Pancreas (tissue), 10 donors: ENCODE data around the gene MT1G. TPM values are rescaled to one million over a fixed set of nuclear protein-coding genes. Genes with fewer than 3 reads are reported as not detected.

Experiments used
- ATAC-seq, 4 donors: fragments of 200-7000 bp; cut with Tn5 transposase; one replicate each; pipeline versions ENCODE4 v1.8.0 to v1.9.1; 2020; ENCODE audit warnings: mild to moderate bottlenecking in 4 of 4, moderate library complexity in 4 of 4
- DNase-seq, 6 donors: peaks; one replicate each; pipeline ENCODE4 v3.0.0-alpha.2; 2020
- FAIRE-seq: peaks from 2 replicates; lab custom pipeline; 2012; peaks lifted over from hg19 to GRCh38; lab: Jason Lieb, UNC
- H3K27ac ChIP-seq, 4 donors: fragments of 200-600 bp; sonication (generic); 1 replicate in 3 of 4; 2 replicates in 1 of 4; pipeline versions ENCODE4 v1.5.0 to v1.8.0; 2020
- H3K27me3 ChIP-seq, 4 donors: fragments of 200-600 bp; one replicate each; pipeline ENCODE4 v1.8.0; 2021
- H3K36me3 ChIP-seq, 3 donors: fragments of 200-600 bp; sonication (generic) in 1 of 3; one replicate each; pipeline versions ENCODE4 v1.5.0 to v1.8.0; 2020 to 2021
- H3K4me1 ChIP-seq, 3 donors: fragments of 200-600 bp; one replicate each; pipeline ENCODE4 v1.8.0; 2021
- H3K4me3 ChIP-seq, 4 donors: fragments of 200-600 bp; sonication (generic) in 2 of 4; one replicate each; pipeline versions ENCODE4 v1.5.0 to v1.8.0; 2020 to 2021
- H3K9me3 ChIP-seq, 4 donors: fragments of 200-600 bp; one replicate each; pipeline ENCODE4 v1.8.0; 2021
- CTCF ChIP-seq, 4 donors: fragments of 200-600 bp; sonication (generic) in 3 of 4; IDR thresholded peaks; one replicate each; pipeline versions ENCODE4 v1.5.0 to v1.8.0; 2021; ENCODE audit warnings: antibody characterized with exemption in 4 of 4
- WGBS, 2 donors: extraction: QIAGEN DNeasy Blood & Tissue Kit; methylation state at CpG; one replicate each; pipeline ENCODE4 v1.1.7; 2013; 5-methylcytosine and 5-hydroxymethylcytosine counted together
- intact Hi-C, 3 donors: fragments of 100-400 bp; cut with DNase I; formaldehyde crosslinking; loops; one replicate each; pipeline versions ENCODE4 v1.11.1 to v1.14.2; 2022
- polyA plus RNA-seq, 2 donors: library from polyadenylated mRNA; stranded (reverse); fragments of 200-250 nt; gene quantifications; one replicate each; pipeline ENCODE4 v1.2.3, GENCODE V29; 2013
- total RNA-seq, 6 donors: library from RNA; stranded (reverse); fragmentation: NEBNext Ultra II Directional in 4 of 6; extraction: Animal tissue kit (Norgen Biotek cat#: 25700) in 4 of 6; gene quantifications; one replicate each; pipeline versions ENCODE4 v1.2.1 to v1.2.4, GENCODE V29; 2021 to 2023
- donor health status: healthy with polysubstance abuse.
- donor health status: DM: no; HTN: no; CAD: no; lungs with moderate emphysema.
- donor health status: DM: no; HTN: no; CAD: no.
- donor health status: control.
- donor health status: control.
- donor health status: Bipolar disorder and iron deficiency.
- donor health status: DM: yes; HTN: yes; CAD: no.
- donor health status: DM: no; HTN: no; CAD: no.
- donor health status: DM: no; HTN: no; CAD: no.
- donor health status: DM: yes; HTN: yes; CAD: no.

The MT1G gene
- total and polyA plus RNA-seq, 8 donors = 76.9 to 766 (median 195) TPM

- H3K27ac ChIP-seq = peak overlapping the region; percentile 15 to 66 (median 46)
- H3K27me3 ChIP-seq = no peaks in the 10 kb centered on the region
- 1 to 4% methylated on average over 40 of the region's 41 CpGs for WGBS, 2 donors
- peak overlapping the region; percentile 16 to 55 (median 30) for H3K4me3 ChIP-seq
- FAIRE-seq (no peak), ATAC-seq (peak; percentile 92 to 97 (median 96)), DNase-seq (peak; percentile 84 to 93 (median 88))
- intact Hi-C loops = no loop called here
- no peaks in the 10 kb centered on the region for H3K36me3 ChIP-seq
- peaks cover 3 to 19% (median 6%) of the 10 kb centered on the region in 3 donors for H3K4me1 ChIP-seq
- no peak for TF ChIP-seq CTCF (IDR thresholded peaks at IDR 0.05)
- H3K9me3 ChIP-seq = no peaks in the 10 kb centered on the region
These were observed 50.4 kb downstream of the MT1G start for GRCh38 chr16:56617212-56618085.

Other genes starting within 250 kb of the MT1G start
- 10 to 100 TPM; 43.9 to 64.2 (median 52.8) TPM for gene AMFR, start 242.5 kb downstream of the MT1G start, total RNA-seq
- 10 to 100 TPM; 29.2 to 37.4 TPM for gene AMFR, start 242.5 kb downstream of the MT1G start, polyA plus RNA-seq
- gene NUDT21, start 216.7 kb downstream of the MT1G start, total RNA-seq = 10 to 100 TPM; 36.1 to 57.6 (median 49.6) TPM
- gene NUDT21, start 216.7 kb downstream of the MT1G start, polyA plus RNA-seq = 10 to 100 TPM in 1 of 2 donors, 1 to 10 TPM in 1; 7.9 to 17.8 TPM
- gene OGFOD1, start 216.5 kb downstream of the MT1G start, total RNA-seq = 10 to 100 TPM in 4 of 6 donors, 1 to 10 TPM in 2; 5.9 to 14.0 (median 11.7) TPM
- 1 to 10 TPM; 3.2 to 6.6 TPM for gene OGFOD1, start 216.5 kb downstream of the MT1G start, polyA plus RNA-seq
- gene BBS2, start 148.0 kb downstream of the MT1G start, total RNA-seq = 10 to 100 TPM in 5 of 6 donors, 1 to 10 TPM in 1; 10.0 to 19.0 (median 14.5) TPM
- gene BBS2, start 148.0 kb downstream of the MT1G start, polyA plus RNA-seq = 10 to 100 TPM; 20.7 to 50.4 TPM
- gene MT4, start 103.0 kb downstream of the MT1G start, total RNA-seq = not detected
- gene MT4, start 103.0 kb downstream of the MT1G start, polyA plus RNA-seq = not detected
- under 1 TPM in 2 of 6 donors, not detected in 4; 0.41 to 0.43 TPM for gene MT3, start 78.5 kb downstream of the MT1G start, total RNA-seq
- gene MT3, start 78.5 kb downstream of the MT1G start, polyA plus RNA-seq = 1 to 10 TPM; 1.1 to 4.6 TPM
- 100 to 1,000 TPM in 3 of 6 donors, 10 to 100 TPM in 3; 71.0 to 389 (median 110) TPM for gene MT2A, start 59.5 kb downstream of the MT1G start, total RNA-seq
- 100 to 1,000 TPM; 254 to 495 TPM for gene MT2A, start 59.5 kb downstream of the MT1G start, polyA plus RNA-seq
- 100 to 1,000 TPM in 4 of 6 donors, 10 to 100 TPM in 2; 36.1 to 233 (median 158) TPM for gene MT1E, start 42.3 kb downstream of the MT1G start, total RNA-seq
- 100 to 1,000 TPM; 293 to 646 TPM for gene MT1E, start 42.3 kb downstream of the MT1G start, polyA plus RNA-seq
- 10 to 100 TPM in 4 of 6 donors, 1 to 10 TPM in 2; 8.3 to 28.8 (median 11.9) TPM for gene MT1M, start 35.4 kb downstream of the MT1G start, total RNA-seq
- 10 to 100 TPM; 29.7 to 34.6 TPM for gene MT1M, start 35.4 kb downstream of the MT1G start, polyA plus RNA-seq
- 1 to 10 TPM; 1.6 to 6.6 (median 4.0) TPM for gene MT1A, start 29.4 kb downstream of the MT1G start, total RNA-seq
- gene MT1A, start 29.4 kb downstream of the MT1G start, polyA plus RNA-seq = 10 to 100 TPM; 15.0 to 66.7 TPM
- gene MT1B, start 16.2 kb downstream of the MT1G start, total RNA-seq = not detected
- not detected for gene MT1B, start 16.2 kb downstream of the MT1G start, polyA plus RNA-seq
- 100 to 1,000 TPM in 1 of 6 donors, 10 to 100 TPM in 5; 29.1 to 119 (median 44.7) TPM for gene MT1F, start 10.1 kb downstream of the MT1G start, total RNA-seq
- 100 to 1,000 TPM in 1 of 2 donors, 10 to 100 TPM in 1; 94.6 to 201 TPM for gene MT1F, start 10.1 kb downstream of the MT1G start, polyA plus RNA-seq
- 100 to 1,000 TPM in 1 of 6 donors, 10 to 100 TPM in 4, 1 to 10 TPM in 1; 8.3 to 106 (median 21.0) TPM for gene MT1H, start 1.7 kb upstream of the MT1G start, total RNA-seq
- gene MT1H, start 1.7 kb upstream of the MT1G start, polyA plus RNA-seq = 10 to 100 TPM; 14.9 to 71.1 TPM
- gene MT1X, start 14.4 kb upstream of the MT1G start, total RNA-seq = 100 to 1,000 TPM in 5 of 6 donors, 10 to 100 TPM in 1; 56.1 to 474 (median 227) TPM
- gene MT1X, start 14.4 kb upstream of the MT1G start, polyA plus RNA-seq = 100 to 1,000 TPM; 571 to 992 TPM
- gene NUP93, start 62.1 kb upstream of the MT1G start, total RNA-seq = 10 to 100 TPM; 13.1 to 31.4 (median 19.4) TPM
- gene NUP93, start 62.1 kb upstream of the MT1G start, polyA plus RNA-seq = 10 to 100 TPM; 22.4 to 26.4 TPM
- gene SLC12A3, start 197.1 kb upstream of the MT1G start, total RNA-seq = under 1 TPM in 5 of 6 donors, not detected in 1; 0.05 to 0.12 (median 0.08) TPM
- under 1 TPM; 0.04 to 0.05 TPM for gene SLC12A3, start 197.1 kb upstream of the MT1G start, polyA plus RNA-seq